IMR-90 (cell line): Measurements from ENCODE around the gene OVCH1. TPM values are rescaled to one million over a fixed set of nuclear protein-coding genes. Genes with fewer than 3 reads are reported as not detected.

Source experiments
- ATAC-seq: fragments of 200-7000 bp; cut with Tn5 transposase; 2 replicates; pipeline ENCODE4 v1.9.1; 2020; ENCODE audit warnings: low read depth, mild to moderate bottlenecking, moderate library complexity
- BruUV-seq: library from RNA; stranded (reverse); fragments of 400-500 nt; replicated peaks from 2 replicates; lab custom pipeline; 2021; lab: Mats Ljungman, UMichigan
- CTCF ChIA-PET: fragments of 300-600 bp; formaldehyde crosslinking; extraction: SDS; loops from one replicate; lab custom pipeline; 2021; ENCODE audit warnings: antibody characterized with exemption; lab: Yijun Ruan, JAX
- POLR2A ChIA-PET: fragments of 300-600 bp; sonication (Branson Sonifier 250); formaldehyde crosslinking; loops from one replicate; lab custom pipeline; 2022; ENCODE audit warnings: antibody characterized with exemption; ENCODE audit not compliant: unreplicated experiment; lab: Charles Lee
- DNase-seq: peaks from one replicate; pipeline ENCODE4 v3.0.0; 2013
- H2AFZ ChIP-seq: replicated peaks from 2 replicates; pipeline ENCODE3; 2013; ENCODE audit warnings: low read length, mild to moderate bottlenecking; ENCODE audit not compliant: poor library complexity
- H2AK5ac ChIP-seq: 2 replicates; pipeline ENCODE4 v1.6.1; 2013; ENCODE audit warnings: low read depth, low read length, inconsistent platforms
- H2AK9ac ChIP-seq: replicated peaks from 2 replicates; pipeline ENCODE3; 2013; ENCODE audit warnings: mild to moderate bottlenecking, low read depth, low read length, moderate library complexity; ENCODE audit not compliant: poor library complexity
- H2BK120ac ChIP-seq: 2 replicates; pipeline ENCODE4 v1.6.1; 2013; ENCODE audit warnings: low read depth, low read length, inconsistent platforms
- H2BK15ac ChIP-seq: 3 replicates; pipeline ENCODE4 v1.6.1; 2013; ENCODE audit warnings: low read depth, low read length, inconsistent platforms
- H2BK20ac ChIP-seq: 2 replicates; pipeline ENCODE4 v1.6.1; 2013; ENCODE audit warnings: low read depth, mild to moderate bottlenecking, inconsistent platforms, low read length, moderate library complexity
- H2BK5ac ChIP-seq: 2 replicates; pipeline ENCODE4 v1.6.1; 2013; ENCODE audit warnings: mild to moderate bottlenecking, low read depth, low read length, inconsistent platforms; ENCODE audit not compliant: poor library complexity, severe bottlenecking
- H3K14ac ChIP-seq: replicated peaks from 2 replicates; pipeline ENCODE4 v1.6.1; 2013; ENCODE audit warnings: low read depth, low read length, inconsistent platforms
- H3K18ac ChIP-seq: 2 replicates; pipeline ENCODE4 v1.6.1; 2013; ENCODE audit warnings: low read depth, low read length, control low read depth
- H3K23ac ChIP-seq: 2 replicates; pipeline ENCODE4 v1.6.1; 2013; ENCODE audit warnings: low read depth, low read length, inconsistent platforms
- H3K27ac ChIP-seq: 2 replicates; pipeline ENCODE4 v1.5.1; 2013; ENCODE audit warnings: mild to moderate bottlenecking, control low read depth, low read length; ENCODE audit not compliant: insufficient read depth
- H3K27me3 ChIP-seq: 2 replicates; pipeline ENCODE4 v1.6.1; 2013; ENCODE audit warnings: low read length; ENCODE audit not compliant: control insufficient read depth, insufficient read depth
- H3K36me3 ChIP-seq: 2 replicates; pipeline ENCODE4 v1.6.1; 2013; ENCODE audit warnings: low read length, mixed read lengths; ENCODE audit not compliant: control insufficient read depth, insufficient read depth
- H3K4ac ChIP-seq: 2 replicates; pipeline ENCODE4 v1.6.1; 2013; ENCODE audit warnings: low read depth, low read length, inconsistent platforms
- H3K4me1 ChIP-seq: 2 replicates; pipeline ENCODE4 v1.6.1; 2013; ENCODE audit warnings: low read length, mixed read lengths; ENCODE audit not compliant: control insufficient read depth, insufficient read depth
- H3K4me2 ChIP-seq: 2 replicates; pipeline ENCODE4 v1.6.1; 2013; ENCODE audit warnings: low read depth, mild to moderate bottlenecking, control low read depth, low read length, moderate library complexity
- H3K4me3 ChIP-seq: 2 replicates; pipeline ENCODE4 v1.5.1; 2013; ENCODE audit warnings: low read depth, mild to moderate bottlenecking, control low read depth, low read length, moderate library complexity; ENCODE audit not compliant: insufficient read depth
- H3K56ac ChIP-seq: 2 replicates; pipeline ENCODE4 v1.6.1; 2013; ENCODE audit warnings: low read length, inconsistent platforms; ENCODE audit not compliant: insufficient read depth; ENCODE audit errors: extremely low read depth
- H3K79me1 ChIP-seq, 2 experiments: 2 replicates each; pipeline ENCODE4 v1.6.1; 2013; ENCODE audit warnings: low read length in 2 of 2, inconsistent platforms in 1 of 2, low read depth in 1 of 2
- H3K9ac ChIP-seq: 2 replicates; pipeline ENCODE4 v1.6.1; 2013; ENCODE audit warnings: low read depth, low read length, control low read depth
- H3K9me1 ChIP-seq: 2 replicates; pipeline ENCODE4 v1.6.1; 2013; ENCODE audit warnings: low read length, inconsistent platforms; ENCODE audit not compliant: insufficient read depth
- H3K9me3 ChIP-seq: 2 replicates; pipeline ENCODE4 v1.6.1; 2013; ENCODE audit warnings: low read length; ENCODE audit not compliant: control insufficient read depth, insufficient read depth
- H4K20me1 ChIP-seq: 2 replicates; pipeline ENCODE4 v1.6.1; 2013; ENCODE audit warnings: low read length, inconsistent platforms; ENCODE audit not compliant: insufficient read depth
- H4K5ac ChIP-seq: 2 replicates; pipeline ENCODE4 v1.6.1; 2013; ENCODE audit warnings: mild to moderate bottlenecking, low read depth, low read length, control low read depth
- H4K8ac ChIP-seq, 2 experiments: 2 replicates each; pipeline ENCODE4 v1.6.1; 2013; ENCODE audit warnings: low read depth in 2 of 2, low read length in 2 of 2, control low read depth in 1 of 2, inconsistent platforms in 1 of 2
- H4K91ac ChIP-seq: 2 replicates; pipeline ENCODE4 v1.6.1; 2013; ENCODE audit warnings: low read depth, low read length, inconsistent platforms; ENCODE audit not compliant: insufficient read depth
- BHLHE40 ChIP-seq: fragments of 150-350 bp; IDR thresholded peaks from 2 replicates; pipeline ENCODE4 v1.6.1; 2016; ENCODE audit warnings: mild to moderate bottlenecking, low read depth, low read length
- CEBPB ChIP-seq: IDR thresholded peaks from 2 replicates; pipeline ENCODE4 v1.6.1; 2012; ENCODE audit warnings: low read depth, low read length, improper control_type of control experiment
- CTCF ChIP-seq: conservative IDR thresholded peaks from 2 replicates; pipeline ENCODE4 v1.5.1; 2012; ENCODE audit warnings: mild to moderate bottlenecking, low read depth, low read length, improper control_type of control experiment
- ELK1 ChIP-seq: fragments of 150-350 bp; IDR thresholded peaks from 2 replicates; pipeline ENCODE4 v1.6.1; 2016; ENCODE audit warnings: low read depth, mild to moderate bottlenecking, low read length, moderate library complexity, borderline replicate concordance
- FOS ChIP-seq: fragments of 150-350 bp; IDR thresholded peaks from 2 replicates; pipeline ENCODE4 v1.6.1; 2016; ENCODE audit warnings: low read depth, low read length
- MAFK ChIP-seq: IDR thresholded peaks from 2 replicates; pipeline ENCODE4 v1.6.1; 2012; ENCODE audit warnings: low read depth, low read length, improper control_type of control experiment
- MAZ ChIP-seq: IDR thresholded peaks from 2 replicates; pipeline ENCODE4 v1.6.1; 2012; ENCODE audit warnings: low read depth, mild to moderate bottlenecking, low read length, improper control_type of control experiment, moderate library complexity, borderline replicate concordance
- NFE2L2 ChIP-seq: fragments of 150-350 bp; IDR thresholded peaks from 2 replicates; pipeline ENCODE4 v1.6.1; 2016; ENCODE audit warnings: low read depth, mild to moderate bottlenecking, low read length
- POLR2A ChIP-seq: IDR thresholded peaks from 2 replicates; pipeline ENCODE4 v1.6.1; 2012; ENCODE audit warnings: mild to moderate bottlenecking, low read depth, low read length
- RAD21 ChIP-seq: IDR thresholded peaks from 2 replicates; pipeline ENCODE4 v1.6.1; 2012; ENCODE audit warnings: low read length, improper control_type of control experiment
- RCOR1 ChIP-seq: IDR thresholded peaks from 2 replicates; pipeline ENCODE4 v1.6.1; 2012; ENCODE audit warnings: mild to moderate bottlenecking, low read length, improper control_type of control experiment; ENCODE audit not compliant: insufficient replicate concordance
- SMC3 ChIP-seq: fragments of 150-350 bp; IDR thresholded peaks from 2 replicates; pipeline ENCODE4 v1.6.1; 2016; ENCODE audit warnings: low read depth, mild to moderate bottlenecking, antibody characterized with exemption, low read length, moderate library complexity
- USF2 ChIP-seq: fragments of 150-350 bp; IDR thresholded peaks from 2 replicates; pipeline ENCODE4 v1.6.1; 2017; ENCODE audit warnings: mild to moderate bottlenecking, antibody characterized with exemption, low read length, low read depth
- WGBS, 2 experiments: methylation state at CpG; one replicate each; pipeline versions ENCODE4 v1.1.5 to v1.1.7; 2013; ENCODE audit warnings: missing lambda C conversion rate in 2 of 2; ENCODE audit not compliant: insufficient read length in 1 of 2; ENCODE audit errors: extremely low coverage in 2 of 2; 5-methylcytosine and 5-hydroxymethylcytosine counted together
- dilution Hi-C: fragments of 300-500 bp; cut with HindIII; formaldehyde crosslinking; loops from one replicate; pipeline ENCODE4 v1.14.3; 2018; ENCODE audit warnings: low sequenced_read_pairs; ENCODE audit not compliant: unreplicated experiment
- in situ Hi-C: fragments of 300-500 bp; cut with MboI; formaldehyde crosslinking; loops from 3 replicates; pipeline ENCODE4 v1.14.3; 2019; ENCODE audit warnings: low sequenced_read_pairs, inconsistent platforms, mixed read lengths
- intact Hi-C: fragments of 100-400 bp; cut with micrococcal nuclease; formaldehyde crosslinking; loops from 2 replicates; pipeline ENCODE4 v1.10.0; 2022
- polyA plus RNA-seq, 3 experiments: library from polyadenylated mRNA; depleted of rRNA; stranded (reverse); fragments of >200 nt; gene quantifications; 2 replicates each; pipeline ENCODE4 v1.2.3, GENCODE V29; 2012; ENCODE audit warnings: low replicate concordance in 1 of 3
- total RNA-seq: library from RNA; depleted of rRNA; stranded (reverse); fragments of >200 nt; gene quantifications from 2 replicates; pipeline ENCODE4 v1.2.3, GENCODE V29; 2012

The OVCH1 gene
- total and polyA plus RNA-seq, 2 of the 4 experiments (the other 2 are of a cell fraction) = 0.05 to 0.18 TPM

GRCh38 chr12:29546000-29546399 lies 48.5 kb upstream of the OVCH1 start (continued):
- no peak for TF ChIP-seq BHLHE40

GRCh38 chr12:29545102-29545467 lies 47.6 kb upstream of the OVCH1 start:
- Histone ChIP-seq H3K4me3 (no peak overlapping the region), H2BK120ac (peak overlapping the region; percentile 93), H2AFZ (no peak overlapping the region), H2BK5ac (no peak overlapping the region), H3K4me1 (peaks cover 16% of the 10 kb centered on the region), H2BK15ac (peak overlapping the region; percentile 34; the same call in 1 of the 3 replicates), H3K14ac (no peak overlapping the region; the same call in 1 of the 2 replicates), H3K27ac (no peak overlapping the region), H2AK9ac (no peak overlapping the region), H3K56ac (no peak overlapping the region), H4K20me1 (no peaks in the 10 kb centered on the region), H3K23ac (0 out of 2 replicates have a peak overlapping the region, but pooled peaks have one; percentile 1), H3K27me3 (no peaks in the 10 kb centered on the region), H4K5ac (0 out of 2 replicates have a peak overlapping the region, but pooled peaks have one; percentile 36), H2AK5ac (peak overlapping the region; percentile 29), H4K8ac (peak overlapping the region; percentile 47 to 48; a peak in 2 of 4 replicates), H2BK20ac (peak overlapping the region; percentile 80), H3K36me3 (no peaks in the 10 kb centered on the region), H3K9me1 (peaks cover 16% of the 10 kb centered on the region), H3K4ac (peak overlapping the region; percentile 99), H3K79me1 (peaks cover 0 to 29% of the 10 kb centered on the region in 2 experiments; a peak in 2 of 4 replicates), H4K91ac (peak overlapping the region; percentile 64), H3K18ac (peak overlapping the region; percentile 44; the same call in 1 of the 2 replicates), H3K9me3 (no peaks in the 10 kb centered on the region), H3K9ac (no peak overlapping the region), H3K4me2 (no peak overlapping the region)
- no TSS peak for BruUV-seq
- DNase-seq (no peak), ATAC-seq (no peak)
- WGBS, 2 experiments = no CpG with 5 or more reads among the region's 4 CpGs
- intact Hi-C loops = no loop called here
- CTCF ChIA-PET = interaction anchor here (0.6 to 2.2 kb wide), 4 partner anchors 8 to 414 kb away, joined by 3 to 12 read pairs (median 4); no protein-coding TSS in a partner anchor
- POLR2A ChIA-PET = interaction anchor here (0.6 to 0.7 kb wide), 2 partner anchors 170 to 743 kb away, joined by 3 to 4 read pairs; no protein-coding TSS in a partner anchor
- dilution Hi-C loops = no loop called here
- in situ Hi-C loops = loop anchor here (10.0 kb wide), 1 partner anchor 240 kb away; the partner anchor contains the start of gene TMTC1
- TF ChIP-seq POLR2A (no peak), SMC3 (no peak), RCOR1 (no peak), USF2 (no peak), NFE2L2 (no peak), RAD21 (no peak), MAZ (no peak), FOS (no peak), CEBPB (no peak), BHLHE40 (no peak), CTCF (no peak), ELK1 (no peak), MAFK (no peak)
